Glomerular visceral epithelial cell (primary cell): ENCODE measurements around the gene ITGB7.

ENCODE experiments used
- DNase-seq: peaks from one replicate; pipeline ENCODE4 v3.0.0-alpha.2; 2016; ENCODE audit errors: extremely low spot score

The ITGB7 gene

GRCh38 chr12:53145383-53146260 is 61.4 kb downstream of the ITGB7 start:
- DNase-seq: no peak

DNA sequence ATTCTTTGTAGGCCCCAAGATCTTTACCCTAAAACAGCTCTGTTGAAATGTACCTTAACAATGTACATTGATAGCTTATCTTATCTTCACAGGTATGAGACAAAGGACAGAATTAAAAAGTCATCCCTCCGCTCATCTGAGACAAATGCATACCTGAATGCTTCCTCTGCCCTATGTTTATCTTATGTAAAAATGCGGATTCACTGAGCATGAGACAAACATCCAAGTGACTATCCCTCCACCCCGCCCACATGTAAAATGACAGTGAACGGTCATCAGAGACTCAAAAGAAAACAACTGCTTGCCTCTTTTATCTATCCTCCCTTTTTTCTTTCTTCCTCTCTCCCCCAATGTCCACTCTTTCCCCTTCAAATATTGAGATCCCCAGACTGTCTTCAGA is 63.7 kb downstream of the ITGB7 start:
- no peak for DNase-seq
